C4-2B (cell line): ENCODE measurements around the gene ZC2HC1C.

Source experiments
- CTCF ChIP-seq: fragments of 450-650 bp; conservative IDR thresholded peaks from 2 replicates; pipeline ENCODE4 v1.5.1; 2017; ENCODE audit warnings: mild to moderate bottlenecking
- ZFX ChIP-seq: fragments of 450-650 bp; IDR thresholded peaks from 2 replicates; pipeline ENCODE4 v1.6.1; 2017

GRCh38 chr14:75088153-75088552 lies 18.7 kb downstream of the ZC2HC1C start:
- TF ChIP-seq CTCF (no peak), ZFX (no peak)
